ENCODE results near the gene C9orf57. TPM values are rescaled to one million over a fixed set of nuclear protein-coding genes. Genes with fewer than 3 reads are reported as not detected.
"Not testable (repeated sequence)": the region's sequence is repeated elsewhere in the genome, so short reads cannot be mapped to it uniquely, and the experiment has no call there.

Gene C9orf57
- total RNA-seq: not detected
- long read RNA-seq: 0 reads

GRCh38 chr9:72060513-72060912 lies at the start of gene C9orf57:
Gene C9orf57 (minus strand): TSS chr9:72060613. CDS start chr9:72059331, 1,282 bp downstream.
- no peak for DNase-seq
- TF ChIP-seq, protein P1, sequence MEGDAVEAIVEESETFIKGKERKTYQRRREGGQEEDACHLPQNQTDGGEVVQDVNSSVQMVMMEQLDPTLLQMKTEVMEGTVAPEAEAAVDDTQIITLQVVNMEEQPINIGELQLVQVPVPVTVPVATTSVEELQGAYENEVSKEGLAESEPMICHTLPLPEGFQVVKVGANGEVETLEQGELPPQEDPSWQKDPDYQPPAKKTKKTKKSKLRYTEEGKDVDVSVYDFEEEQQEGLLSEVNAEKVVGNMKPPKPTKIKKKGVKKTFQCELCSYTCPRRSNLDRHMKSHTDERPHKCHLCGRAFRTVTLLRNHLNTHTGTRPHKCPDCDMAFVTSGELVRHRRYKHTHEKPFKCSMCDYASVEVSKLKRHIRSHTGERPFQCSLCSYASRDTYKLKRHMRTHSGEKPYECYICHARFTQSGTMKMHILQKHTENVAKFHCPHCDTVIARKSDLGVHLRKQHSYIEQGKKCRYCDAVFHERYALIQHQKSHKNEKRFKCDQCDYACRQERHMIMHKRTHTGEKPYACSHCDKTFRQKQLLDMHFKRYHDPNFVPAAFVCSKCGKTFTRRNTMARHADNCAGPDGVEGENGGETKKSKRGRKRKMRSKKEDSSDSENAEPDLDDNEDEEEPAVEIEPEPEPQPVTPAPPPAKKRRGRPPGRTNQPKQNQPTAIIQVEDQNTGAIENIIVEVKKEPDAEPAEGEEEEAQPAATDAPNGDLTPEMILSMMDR (IDR thresholded peaks at IDR 0.05): no peak

GRCh38 chr9:72102520-72102919 lies 42.1 kb upstream of the C9orf57 start:
- intact Hi-C loops (cut with DNase I): no loop called here
- no peak overlapping the region for H3K4me3 ChIP-seq
- no peaks in the 10 kb centered on the region for H3K36me3 ChIP-seq
- no peaks in the 10 kb centered on the region for H3K27me3 ChIP-seq (ENCODE audit: low read depth)
- no peak overlapping the region for H3K27ac ChIP-seq
- ATAC-seq (no peak), DNase-seq (no peak)
- TF ChIP-seq, protein P1 (IDR thresholded peaks at IDR 0.05): no peak
- H3K9me3 ChIP-seq: no peaks in the 10 kb centered on the region
- H3K4me1 ChIP-seq: no peaks in the 10 kb centered on the region

More at GRCh38 chr9:72060513-72060912, at the start of gene C9orf57:
- H3K36me3 ChIP-seq: no peaks in the 10 kb centered on the region
- H3K27ac ChIP-seq: no peak within 1 kb of the TSS
- no peak for ATAC-seq
- no peak within 1 kb of the TSS for H3K4me3 ChIP-seq
- no peaks in the 10 kb centered on the region for H3K27me3 ChIP-seq (ENCODE audit: low read depth)
- intact Hi-C loops (cut with DNase I): no loop called here
- no peaks in the 10 kb centered on the region for H3K4me1 ChIP-seq
- no peaks in the 10 kb centered on the region for H3K9me3 ChIP-seq

DNA sequence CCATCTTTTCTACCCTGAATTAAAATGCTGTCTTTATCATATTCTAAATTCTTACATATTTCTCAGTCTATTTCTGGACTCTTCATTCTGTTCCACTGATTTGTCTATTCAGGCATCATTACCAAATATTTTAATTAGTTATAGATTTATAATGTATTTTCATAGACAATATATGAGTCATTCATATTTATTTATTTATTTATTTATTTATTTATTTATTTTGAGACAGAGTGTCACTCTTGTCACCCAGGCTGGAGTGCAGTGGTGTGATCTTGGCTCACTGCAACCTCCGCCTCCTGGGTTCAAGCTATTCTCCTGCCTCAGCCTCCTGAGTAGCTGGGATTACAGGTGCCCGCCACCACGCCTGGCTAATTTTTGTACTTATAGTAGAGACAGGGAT lies 35.1 kb upstream of the C9orf57 start:
- intact Hi-C loops (cut with DNase I); H3K4me3 ChIP-seq; DNase-seq; H3K27me3 ChIP-seq (ENCODE audit: low read depth); H3K27ac ChIP-seq; H3K4me1 ChIP-seq; H3K9me3 ChIP-seq; ATAC-seq; H3K36me3 ChIP-seq: not testable (repeated sequence)

- H3K27me3 ChIP-seq (ENCODE audit: low read depth): no peaks in the 10 kb centered on the region
- no peak overlapping the region for H3K4me3 ChIP-seq
- intact Hi-C loops (cut with DNase I): no loop called here
- no peak for ATAC-seq
- no peak for DNase-seq
- no peaks in the 10 kb centered on the region for H3K4me1 ChIP-seq
- no peak overlapping the region for H3K27ac ChIP-seq
- no peaks in the 10 kb centered on the region for H3K36me3 ChIP-seq
- TF ChIP-seq, protein P1 (IDR thresholded peaks at IDR 0.05): no peak
- no peaks in the 10 kb centered on the region for H3K9me3 ChIP-seq
Measured at GRCh38 chr9:72092820-72093219, 32.4 kb upstream of the C9orf57 start.

DNA sequence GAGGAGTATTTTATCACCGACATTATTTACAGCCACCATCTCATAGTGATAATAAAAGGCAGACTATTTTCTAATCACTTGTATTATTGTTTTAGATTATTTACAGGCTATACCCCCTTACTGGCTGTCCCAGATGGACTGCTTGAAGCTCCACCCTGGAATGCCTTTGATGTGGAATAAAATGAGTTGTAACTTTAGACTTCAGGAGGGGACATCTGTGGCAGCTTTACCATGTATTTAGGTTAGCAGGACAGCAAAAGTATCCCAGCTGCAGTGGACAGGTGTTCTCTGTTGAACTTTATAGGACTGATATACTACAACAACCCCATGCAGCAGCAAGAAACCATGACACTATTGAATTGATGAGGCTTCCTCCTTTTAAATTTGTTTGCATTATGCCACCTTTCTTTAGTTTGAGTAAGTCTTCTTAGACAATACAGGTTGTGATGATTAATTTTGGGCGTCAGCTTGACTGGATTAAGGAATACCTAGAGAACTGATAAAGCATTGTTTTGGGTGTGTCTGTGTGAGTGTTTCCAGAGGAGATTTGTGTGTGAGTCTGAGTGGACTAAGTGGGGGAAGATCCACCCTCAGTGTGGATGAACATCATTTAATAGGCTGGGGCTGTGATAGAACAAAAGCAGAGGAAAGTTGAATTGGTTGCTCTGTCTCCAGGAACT lies 29.2 kb upstream of the C9orf57 start:
- H3K4me3 ChIP-seq: no peak overlapping the region
- DNase-seq (no peak), ATAC-seq (no peak)
- no peaks in the 10 kb centered on the region for H3K36me3 ChIP-seq
- H3K27ac ChIP-seq: no peak overlapping the region
- H3K27me3 ChIP-seq (ENCODE audit: low read depth): no peaks in the 10 kb centered on the region
- TF ChIP-seq, protein P1 (IDR thresholded peaks at IDR 0.05): no peak
- H3K4me1 ChIP-seq: no peaks in the 10 kb centered on the region
- H3K9me3 ChIP-seq: no peaks in the 10 kb centered on the region
- intact Hi-C loops (cut with DNase I): no loop called here

- Histone ChIP-seq H3K27ac (no peak overlapping the region), H3K4me3 (no peak overlapping the region), H3K36me3 (no peaks in the 10 kb centered on the region), H3K4me1 (no peaks in the 10 kb centered on the region), H3K27me3 (ENCODE audit: low read depth) (no peaks in the 10 kb centered on the region), H3K9me3 (no peaks in the 10 kb centered on the region)
- TF ChIP-seq, protein P1 (IDR thresholded peaks at IDR 0.05): no peak
- ATAC-seq (no peak), DNase-seq (no peak)
- intact Hi-C loops (cut with DNase I): no loop called here
Measured at GRCh38 chr9:72082536-72082935, 22.1 kb upstream of the C9orf57 start.

GRCh38 chr9:72074666-72075065 lies 14.3 kb upstream of the C9orf57 start:
- H3K27ac ChIP-seq; H3K4me1 ChIP-seq; H3K27me3 ChIP-seq (ENCODE audit: low read depth); H3K4me3 ChIP-seq; DNase-seq; intact Hi-C loops (cut with DNase I); H3K9me3 ChIP-seq; ATAC-seq; H3K36me3 ChIP-seq: not testable (repeated sequence)
